ENCODE data around the gene LSM7.
"Not testable (repeated sequence)": the region's sequence is repeated elsewhere in the genome, so short reads cannot be mapped to it uniquely, and the experiment has no call there.

Gene LSM7

DNA sequence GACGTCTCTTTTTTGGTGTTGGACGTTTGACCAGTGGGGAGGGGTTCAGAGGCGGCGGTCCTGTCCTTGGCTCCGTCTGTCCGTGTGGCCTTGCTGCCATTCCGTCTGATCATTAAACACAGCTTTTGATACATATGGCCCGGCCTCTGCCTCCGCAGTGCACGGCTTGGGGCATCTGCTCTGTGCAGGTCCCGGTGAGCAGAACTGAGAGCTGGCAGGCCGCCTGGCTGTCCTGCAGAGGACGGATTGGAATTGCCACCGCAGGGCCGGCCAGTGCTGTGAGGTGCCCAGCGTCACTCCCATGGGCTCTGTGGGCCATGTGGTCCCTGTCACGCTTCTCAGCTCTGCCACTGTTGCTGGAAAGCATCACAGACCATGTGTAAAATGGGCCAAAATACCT lies 26.3 kb upstream of the LSM7 start:
- H3K4me3 ChIP-seq (ENCODE audit: low read length): no peak overlapping the region
- DNase-seq (ENCODE audit: low read depth, low spot score): no peak
- H3K4me1 ChIP-seq (ENCODE audit: control insufficient read depth, insufficient read depth, low read length): no peaks in the 10 kb centered on the region; the same call in 1 of the 2 replicates
- no peak overlapping the region for H3K27ac ChIP-seq (ENCODE audit: low read length)
- no peaks in the 10 kb centered on the region for H3K9me3 ChIP-seq (ENCODE audit: control insufficient read depth, insufficient read depth, low read length)
- WGBS (ENCODE audit: insufficient coverage, insufficient read length): no CpG with 5 or more reads among the region's 17 CpGs
- peaks cover 4% of the 10 kb centered on the region; the same call in 1 of the 2 replicates for H3K36me3 ChIP-seq (ENCODE audit: control insufficient read depth, insufficient read depth, low read length)
- no peaks in the 10 kb centered on the region for H3K27me3 ChIP-seq (ENCODE audit: control insufficient read depth, insufficient read depth, low read length)

DNA sequence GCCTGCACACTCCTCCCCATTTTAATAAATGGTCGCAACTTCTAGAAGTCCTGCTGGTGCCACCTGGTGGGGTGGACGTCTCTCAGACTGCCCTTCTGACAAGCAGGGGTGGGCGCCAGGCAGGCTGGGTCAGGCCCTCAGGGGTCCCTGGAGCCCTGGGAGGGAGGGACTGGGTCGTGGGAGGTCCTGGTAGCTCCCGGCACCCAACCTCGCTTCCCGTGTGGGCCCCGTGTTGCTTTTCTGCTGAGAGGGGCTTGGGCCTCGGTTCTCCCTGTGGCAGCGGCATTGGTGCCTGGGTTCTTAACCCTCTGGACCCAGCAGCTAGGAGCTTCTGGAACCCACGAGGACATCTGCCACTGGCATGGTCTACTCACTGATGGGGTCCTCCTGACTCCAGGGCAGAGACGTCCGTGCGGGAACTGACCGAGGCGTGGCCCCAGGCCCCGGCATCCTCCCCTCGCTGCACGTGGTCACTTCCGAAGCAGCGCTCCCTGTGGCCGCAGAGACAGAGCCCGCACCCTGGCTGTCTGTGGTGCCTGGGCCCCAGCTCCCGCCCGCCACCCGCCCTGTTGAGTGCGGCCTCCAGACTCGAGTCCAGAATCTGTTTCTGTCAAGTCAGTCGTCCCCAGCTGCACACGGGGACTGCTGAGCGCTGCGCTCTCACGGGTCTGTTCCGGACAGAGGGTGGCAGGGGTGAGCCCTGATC lies 25.7 kb upstream of the LSM7 start:
- no peaks in the 10 kb centered on the region; the same call in 1 of the 2 replicates for H3K4me1 ChIP-seq (ENCODE audit: control insufficient read depth, insufficient read depth, low read length)
- H3K27me3 ChIP-seq (ENCODE audit: control insufficient read depth, insufficient read depth, low read length): no peaks in the 10 kb centered on the region
- no CpG with 5 or more reads among the region's 34 CpGs for WGBS (ENCODE audit: insufficient coverage, insufficient read length)
- H3K9me3 ChIP-seq (ENCODE audit: control insufficient read depth, insufficient read depth, low read length): no peaks in the 10 kb centered on the region
- no peak for DNase-seq (ENCODE audit: low read depth, low spot score)
- H3K4me3 ChIP-seq (ENCODE audit: low read length): no peak overlapping the region
- H3K36me3 ChIP-seq (ENCODE audit: control insufficient read depth, insufficient read depth, low read length): peaks cover 4% of the 10 kb centered on the region; the same call in 1 of the 2 replicates
- no peak overlapping the region for H3K27ac ChIP-seq (ENCODE audit: low read length)

- H3K36me3 ChIP-seq (ENCODE audit: control insufficient read depth, insufficient read depth, low read length): peaks cover 6% of the 10 kb centered on the region; the same call in 1 of the 2 replicates
- no peak overlapping the region for H3K27ac ChIP-seq (ENCODE audit: low read length)
- WGBS (ENCODE audit: insufficient coverage, insufficient read length): no CpG with 5 or more reads among the region's 45 CpGs
- H3K27me3 ChIP-seq (ENCODE audit: control insufficient read depth, insufficient read depth, low read length): no peaks in the 10 kb centered on the region
- H3K9me3 ChIP-seq (ENCODE audit: control insufficient read depth, insufficient read depth, low read length): no peaks in the 10 kb centered on the region
- H3K4me3 ChIP-seq (ENCODE audit: low read length): no peak overlapping the region
- DNase-seq (ENCODE audit: low read depth, low spot score): no peak
- H3K4me1 ChIP-seq (ENCODE audit: control insufficient read depth, insufficient read depth, low read length): no peaks in the 10 kb centered on the region
Observed at GRCh38 chr19:2353159-2353886, 24.9 kb upstream of the LSM7 start.

GRCh38 chr19:2352121-2352520 lies 23.7 kb upstream of the LSM7 start:
- no peak overlapping the region for H3K27ac ChIP-seq (ENCODE audit: low read length)
- DNase-seq (ENCODE audit: low read depth, low spot score): no peak
- H3K36me3 ChIP-seq (ENCODE audit: control insufficient read depth, insufficient read depth, low read length): peaks cover 6% of the 10 kb centered on the region; the same call in 1 of the 2 replicates
- H3K9me3 ChIP-seq (ENCODE audit: control insufficient read depth, insufficient read depth, low read length): no peaks in the 10 kb centered on the region
- H3K4me3 ChIP-seq (ENCODE audit: low read length): no peak overlapping the region; the same call in 1 of the 2 replicates
- H3K27me3 ChIP-seq (ENCODE audit: control insufficient read depth, insufficient read depth, low read length): no peaks in the 10 kb centered on the region
- no peaks in the 10 kb centered on the region for H3K4me1 ChIP-seq (ENCODE audit: control insufficient read depth, insufficient read depth, low read length)
- WGBS (ENCODE audit: insufficient coverage, insufficient read length): no CpG with 5 or more reads among the region's 24 CpGs

DNA sequence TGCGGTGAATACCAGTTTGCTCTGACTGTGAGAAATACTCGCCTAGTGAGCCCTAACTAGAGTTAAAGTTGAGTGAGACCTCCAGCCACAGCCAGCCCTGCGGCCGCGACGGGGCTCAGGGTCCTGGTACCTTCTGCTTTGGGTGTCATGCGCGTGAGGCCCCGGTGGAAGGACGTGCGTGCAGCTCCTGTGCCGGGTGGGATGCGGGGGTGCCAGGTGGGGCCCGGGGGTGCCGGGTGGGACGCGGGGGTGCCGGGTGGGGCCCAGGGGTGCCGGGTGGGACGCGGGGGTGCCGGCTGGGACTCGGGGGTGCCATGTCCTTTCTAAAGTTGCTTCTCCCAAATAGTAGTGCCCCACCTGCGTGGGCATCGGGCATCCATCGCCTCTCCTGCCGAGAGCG lies 23.2 kb upstream of the LSM7 start:
- no CpG with 5 or more reads among the region's 28 CpGs for WGBS (ENCODE audit: insufficient coverage, insufficient read length)
- H3K9me3 ChIP-seq (ENCODE audit: control insufficient read depth, insufficient read depth, low read length): no peaks in the 10 kb centered on the region
- no peak for DNase-seq (ENCODE audit: low read depth, low spot score)
- peaks cover 6% of the 10 kb centered on the region; the same call in 1 of the 2 replicates for H3K36me3 ChIP-seq (ENCODE audit: control insufficient read depth, insufficient read depth, low read length)
- no peaks in the 10 kb centered on the region for H3K27me3 ChIP-seq (ENCODE audit: control insufficient read depth, insufficient read depth, low read length)
- no peak overlapping the region for H3K27ac ChIP-seq (ENCODE audit: low read length)
- no peaks in the 10 kb centered on the region for H3K4me1 ChIP-seq (ENCODE audit: control insufficient read depth, insufficient read depth, low read length)
- H3K4me3 ChIP-seq (ENCODE audit: low read length): no peak overlapping the region

DNA sequence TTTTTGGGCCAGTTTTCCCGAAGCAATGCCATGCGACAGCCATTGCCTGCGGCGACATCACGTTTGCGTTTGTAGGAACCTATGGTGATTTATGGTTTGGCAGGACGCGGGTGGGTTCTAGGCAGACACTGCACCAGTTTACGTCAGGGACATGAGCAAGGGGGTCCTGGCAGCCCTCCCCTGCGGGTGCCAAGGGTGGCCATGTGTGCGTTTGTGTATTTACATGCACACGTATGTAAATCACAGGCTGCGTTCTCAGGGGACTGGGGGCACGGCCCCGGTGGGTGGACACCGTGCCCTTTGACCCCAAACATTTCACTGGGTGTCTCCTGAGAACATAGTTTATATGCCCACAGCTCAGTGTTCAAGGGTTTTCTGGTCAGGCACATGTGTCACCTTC lies 22.3 kb upstream of the LSM7 start:
- WGBS (ENCODE audit: insufficient coverage, insufficient read length): no CpG with 5 or more reads among the region's 16 CpGs
- Histone ChIP-seq H3K4me1 (ENCODE audit: control insufficient read depth, insufficient read depth, low read length) (no peaks in the 10 kb centered on the region), H3K27me3 (ENCODE audit: control insufficient read depth, insufficient read depth, low read length) (no peaks in the 10 kb centered on the region), H3K9me3 (ENCODE audit: control insufficient read depth, insufficient read depth, low read length) (no peaks in the 10 kb centered on the region), H3K36me3 (ENCODE audit: control insufficient read depth, insufficient read depth, low read length) (peaks cover 6% of the 10 kb centered on the region; the same call in 1 of the 2 replicates), H3K4me3 (ENCODE audit: low read length) (no peak overlapping the region), H3K27ac (ENCODE audit: low read length) (no peak overlapping the region)
- DNase-seq (ENCODE audit: low read depth, low spot score): no peak

DNA sequence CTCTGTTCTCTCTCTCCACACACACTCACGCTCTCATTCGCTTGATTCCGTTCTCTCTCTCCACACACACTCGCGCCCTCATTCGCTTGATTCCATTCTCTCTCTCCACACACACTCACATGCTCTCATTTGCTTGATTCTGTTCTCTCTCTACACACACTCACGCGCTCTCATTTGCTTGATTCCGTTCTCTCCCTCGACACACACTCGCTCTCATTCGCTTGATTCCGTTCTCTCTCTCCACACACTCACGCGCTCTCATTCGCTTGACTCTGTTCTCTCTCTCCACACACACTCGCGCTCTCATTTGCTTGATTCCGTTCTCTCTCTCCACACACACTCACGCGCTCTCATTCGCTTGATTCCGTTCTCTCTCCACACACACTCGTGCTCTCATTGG lies 21.4 kb upstream of the LSM7 start:
- H3K27me3 ChIP-seq (ENCODE audit: control insufficient read depth, insufficient read depth, low read length); H3K9me3 ChIP-seq (ENCODE audit: control insufficient read depth, insufficient read depth, low read length); H3K4me3 ChIP-seq (ENCODE audit: low read length); H3K36me3 ChIP-seq (ENCODE audit: control insufficient read depth, insufficient read depth, low read length); DNase-seq (ENCODE audit: low read depth, low spot score); H3K4me1 ChIP-seq (ENCODE audit: control insufficient read depth, insufficient read depth, low read length); H3K27ac ChIP-seq (ENCODE audit: low read length): not testable (repeated sequence)
- WGBS (ENCODE audit: insufficient coverage, insufficient read length): 96% methylated on average over 19 of the region's 24 CpGs

DNA sequence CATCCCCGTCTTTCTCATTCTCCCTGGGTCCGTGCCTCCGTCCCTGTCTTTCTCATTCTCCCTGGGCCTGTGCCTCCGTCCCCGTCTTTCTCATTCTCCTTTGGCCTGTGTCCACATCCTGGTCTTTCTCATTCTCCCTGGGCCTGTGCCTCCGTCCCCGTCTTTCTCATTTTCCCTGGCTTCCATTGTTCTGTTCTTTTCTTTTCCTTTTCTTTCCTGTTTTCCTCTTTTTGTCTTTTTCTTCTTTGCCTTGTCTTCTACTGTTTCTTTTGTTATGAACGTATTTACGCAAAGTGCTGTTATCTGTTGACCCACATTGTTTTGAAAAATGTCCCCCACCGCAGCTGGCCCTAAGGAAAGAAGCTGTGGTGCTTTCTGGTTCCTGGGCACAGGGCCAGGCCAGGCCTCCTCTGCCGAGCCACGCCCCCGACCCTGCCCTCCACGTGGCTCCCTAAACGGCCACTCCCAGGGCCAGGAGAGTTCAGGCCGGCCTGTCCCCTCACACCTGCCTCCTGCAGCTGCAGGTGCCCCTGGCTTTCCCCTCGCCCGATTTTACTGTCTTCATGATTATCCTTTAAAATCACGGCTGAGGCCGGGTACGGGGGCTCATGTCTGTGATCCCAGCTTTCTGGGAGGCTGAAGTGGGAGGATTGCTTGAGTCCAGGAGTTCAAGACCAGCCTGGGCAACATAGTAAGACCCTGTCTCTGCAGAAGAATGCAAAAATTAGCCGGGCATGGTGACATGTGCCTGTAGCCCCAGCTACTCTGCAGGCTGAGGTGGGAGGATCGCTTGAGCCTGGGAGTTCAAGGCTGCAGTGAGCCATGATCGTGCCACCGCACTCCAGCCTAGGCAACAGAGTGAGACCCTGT lies 17.6 kb upstream of the LSM7 start:
- Histone ChIP-seq H3K4me1 (ENCODE audit: control insufficient read depth, insufficient read depth, low read length) (no peaks in the 10 kb centered on the region), H3K9me3 (ENCODE audit: control insufficient read depth, insufficient read depth, low read length) (no peaks in the 10 kb centered on the region), H3K36me3 (ENCODE audit: control insufficient read depth, insufficient read depth, low read length) (peaks cover 12% of the 10 kb centered on the region), H3K4me3 (ENCODE audit: low read length) (no peak overlapping the region), H3K27me3 (ENCODE audit: control insufficient read depth, insufficient read depth, low read length) (no peaks in the 10 kb centered on the region), H3K27ac (ENCODE audit: low read length) (no peak overlapping the region)
- DNase-seq (ENCODE audit: low read depth, low spot score): no peak
- no CpG with 5 or more reads among the region's 25 CpGs for WGBS (ENCODE audit: insufficient coverage, insufficient read length)

- no peak overlapping the region for H3K27ac ChIP-seq (ENCODE audit: low read length)
- no peaks in the 10 kb centered on the region for H3K9me3 ChIP-seq (ENCODE audit: control insufficient read depth, insufficient read depth, low read length)
- peaks cover 13% of the 10 kb centered on the region for H3K36me3 ChIP-seq (ENCODE audit: control insufficient read depth, insufficient read depth, low read length)
- no peak overlapping the region for H3K4me3 ChIP-seq (ENCODE audit: low read length)
- no peaks in the 10 kb centered on the region for H3K27me3 ChIP-seq (ENCODE audit: control insufficient read depth, insufficient read depth, low read length)
- DNase-seq (ENCODE audit: low read depth, low spot score): no peak
- 100% methylated on average over 1 of the region's 17 CpGs for WGBS (ENCODE audit: insufficient coverage, insufficient read length)
- H3K4me1 ChIP-seq (ENCODE audit: control insufficient read depth, insufficient read depth, low read length): no peaks in the 10 kb centered on the region
Observed at GRCh38 chr19:2345076-2345475, 16.7 kb upstream of the LSM7 start.

- H3K36me3 ChIP-seq (ENCODE audit: control insufficient read depth, insufficient read depth, low read length): peaks cover 18% of the 10 kb centered on the region
- H3K9me3 ChIP-seq (ENCODE audit: control insufficient read depth, insufficient read depth, low read length): no peaks in the 10 kb centered on the region
- H3K4me1 ChIP-seq (ENCODE audit: control insufficient read depth, insufficient read depth, low read length): no peaks in the 10 kb centered on the region
Observed at GRCh38 chr19:2344381-2344870, 16.0 kb upstream of the LSM7 start.

More at GRCh38 chr19:2344381-2344870, 16.0 kb upstream of the LSM7 start:
- no CpG with 5 or more reads among the region's 24 CpGs for WGBS (ENCODE audit: insufficient coverage, insufficient read length)
- Histone ChIP-seq H3K4me3 (ENCODE audit: low read length) (no peak overlapping the region), H3K27me3 (ENCODE audit: control insufficient read depth, insufficient read depth, low read length) (no peaks in the 10 kb centered on the region), H3K27ac (ENCODE audit: low read length) (no peak overlapping the region)
- no peak for DNase-seq (ENCODE audit: low read depth, low spot score)
